GM12878 (cell line): ENCODE results near the gene CNNM1. TPM values are rescaled to one million over a fixed set of nuclear protein-coding genes. Genes with fewer than 3 reads are reported as not detected.

ENCODE experiments used
- ATAC-seq: fragments of 200-7000 bp; cut with Tn5 transposase; 3 replicates; pipeline ENCODE4 v1.9.1; 2020; ENCODE audit warnings: mild to moderate bottlenecking, moderate library complexity
- BruUV-seq: library from RNA; stranded (reverse); fragments of 400-500 nt; replicated peaks from 2 replicates; lab custom pipeline; 2021; lab: Mats Ljungman, UMichigan
- CTCF ChIA-PET: fragments of 300-600 bp; sonication (Branson Sonifier 250); formaldehyde crosslinking; extraction: SDS; loops from one replicate; lab custom pipeline; 2021; ENCODE audit warnings: inconsistent platforms; lab: Yijun Ruan, JAX
- POLR2A ChIA-PET: fragments of 350-600 bp; formaldehyde crosslinking; extraction: SDS; loops from one replicate; lab custom pipeline; 2021; ENCODE audit warnings: inconsistent platforms; lab: Charles Lee
- RAD21 ChIA-PET: fragments of 300-600 bp; sonication (Branson Sonifier 250); formaldehyde crosslinking; loops from one replicate; lab custom pipeline; 2023; ENCODE audit warnings: antibody characterized with exemption; ENCODE audit not compliant: unreplicated experiment; lab: Charles Lee
- SMC1A ChIA-PET: fragments of 300-600 bp; sonication (Branson Sonifier 250); formaldehyde crosslinking; loops from one replicate; lab custom pipeline; 2023; ENCODE audit not compliant: unreplicated experiment, uncharacterized antibody; lab: Charles Lee
- DNase-seq: peaks from one replicate; pipeline ENCODE4 v3.0.0-alpha.2; 2011; ENCODE audit warnings: low read depth, low spot score
- FAIRE-seq: peaks from 3 replicates; lab custom pipeline; 2011; peaks lifted over from hg19 to GRCh38; lab: Jason Lieb, UNC
- H2AFZ ChIP-seq: 2 replicates; pipeline ENCODE4 v1.6.0; 2011; ENCODE audit warnings: low read depth, low read length, control low read depth; ENCODE audit not compliant: control insufficient read depth
- H3K27ac ChIP-seq: 2 replicates; pipeline ENCODE4 v1.5.1; 2011; ENCODE audit warnings: control low read depth; ENCODE audit not compliant: control insufficient read depth, insufficient read depth
- H3K27me3 ChIP-seq, 2 experiments: replicated peaks in 1 of 2; 2 replicates each; pipeline versions ENCODE4 v1.6.0 to v1.6.1; 2011; ENCODE audit warnings: low read length in 1 of 2; ENCODE audit not compliant: control insufficient read depth in 2 of 2, insufficient read depth in 2 of 2
- H3K36me3 ChIP-seq, 2 experiments: 2 replicates each; pipeline ENCODE4 v1.5.1; 2011; ENCODE audit warnings: low read length in 1 of 2; ENCODE audit not compliant: control insufficient read depth in 2 of 2, insufficient read depth in 2 of 2
- H3K4me1 ChIP-seq: 2 replicates; pipeline ENCODE4 v1.6.1; 2011; ENCODE audit warnings: mild to moderate bottlenecking, low read length, moderate library complexity, mixed read lengths; ENCODE audit not compliant: control insufficient read depth, insufficient read depth
- H3K4me2 ChIP-seq: 2 replicates; pipeline ENCODE4 v1.6.0; 2011; ENCODE audit warnings: control low read depth; ENCODE audit not compliant: control insufficient read depth, insufficient read depth
- H3K4me3 ChIP-seq: fragments of 200-600 bp; sonication (generic); 2 replicates; pipeline ENCODE4 v1.5.1; 2016
- H3K79me2 ChIP-seq: 2 replicates; pipeline ENCODE4 v1.6.0; 2011; ENCODE audit warnings: low read length; ENCODE audit not compliant: control insufficient read depth, insufficient read depth
- H3K9ac ChIP-seq: 2 replicates; pipeline ENCODE4 v1.8.0; 2011; ENCODE audit warnings: low read length, control low read depth, mixed read lengths; ENCODE audit not compliant: control insufficient read depth, insufficient read depth
- H3K9me3 ChIP-seq: replicated peaks from 3 replicates; pipeline ENCODE4 v1.5.1; 2011; ENCODE audit warnings: mild to moderate bottlenecking, low read length; ENCODE audit not compliant: control insufficient read depth, insufficient read depth
- H4K20me1 ChIP-seq: 2 replicates; pipeline ENCODE4 v1.6.0; 2011; ENCODE audit not compliant: control insufficient read depth, insufficient read depth
- MEF2A ChIP-seq: IDR thresholded peaks from 2 replicates; pipeline ENCODE4 v1.6.1; 2011; ENCODE audit warnings: low read depth, mild to moderate bottlenecking, low read length, moderate library complexity; ENCODE audit not compliant: insufficient read depth
- RAD21 ChIP-seq: IDR thresholded peaks from 2 replicates; pipeline ENCODE4 v1.6.1; 2011; ENCODE audit warnings: mild to moderate bottlenecking, low read depth, low read length, moderate library complexity; ENCODE audit not compliant: insufficient read depth
- SPI1 ChIP-seq: IDR thresholded peaks from 2 replicates; pipeline ENCODE4 v1.6.1; 2011; ENCODE audit warnings: low read depth, mild to moderate bottlenecking, low read length, moderate library complexity, borderline replicate concordance; ENCODE audit not compliant: insufficient read depth
- WGBS: methylation state at CpG from one replicate; pipeline ENCODE4 v1.1.6; 2016; ENCODE audit warnings: low lambda C conversion rate; ENCODE audit not compliant: insufficient replicate concordance, insufficient coverage; ENCODE audit errors: missing lambda C conversion rate; 5-methylcytosine and 5-hydroxymethylcytosine counted together
- in situ Hi-C: fragments of 300-500 bp; cut with MboI; formaldehyde crosslinking; loops from 9 replicates; pipeline ENCODE4 v1.14.3; 2018; ENCODE audit warnings: mixed read lengths
- intact Hi-C: fragments of 100-400 bp; cut with micrococcal nuclease; formaldehyde crosslinking; loops from one replicate; pipeline ENCODE4 v1.14.2; 2022; ENCODE audit not compliant: unreplicated experiment
- polyA plus RNA-seq, 11 experiments: library from polyadenylated mRNA; depleted of rRNA in 4 of 11; unstranded in 6 of 11; stranded (reverse) in 5 of 11; fragments of >200 nt; fragmentation: Nextera tagmentation in 4 of 11; fragmentation: Illumina TruSeq in 1 of 11; extraction: Ambion mirVana in 4 of 11; extraction: Trizol in 1 of 11; gene quantifications; 1 replicate in 1 of 11; 2 replicates in 10 of 11; pipeline versions ENCODE4 v1.2.1 to v1.2.3, GENCODE V29; 2011 to 2016; ENCODE audit warnings: inconsistent platforms in 2 of 11, missing spikeins in 2 of 11, low read depth in 1 of 11
- total RNA-seq, 4 experiments: library from RNA; depleted of rRNA in 3 of 4; stranded (reverse); fragments of >200 nt in 3 of 4; fragmentation: Illumina TruSeq in 1 of 4; extraction: Trizol in 1 of 4; gene quantifications; 2 replicates each; pipeline versions ENCODE4 v1.2.1 to v1.2.3, GENCODE V29; 2013 to 2021
- TF ChIP-seq, protein P1 (sequence below), 3 experiments: IDR thresholded peaks in 2 of 3; conservative IDR thresholded peaks in 1 of 3; 2 replicates each; pipeline ENCODE4 v1.5.1; 2011; ENCODE audit warnings: low read depth in 3 of 3, low read length in 3 of 3, mild to moderate bottlenecking in 3 of 3, control low read depth in 2 of 3, moderate library complexity in 2 of 3, inconsistent platforms in 1 of 3, mixed read lengths in 1 of 3; ENCODE audit not compliant: control insufficient read depth in 2 of 3, insufficient read depth in 1 of 3; ENCODE audit errors: extremely low read depth in 1 of 3

Gene CNNM1
- total and polyA plus RNA-seq, 10 of the 15 experiments (the other 5 are each of a cell fraction or from before 2014, with no cell fraction given), result 0.01 TPM; not detected in 9

DNA sequence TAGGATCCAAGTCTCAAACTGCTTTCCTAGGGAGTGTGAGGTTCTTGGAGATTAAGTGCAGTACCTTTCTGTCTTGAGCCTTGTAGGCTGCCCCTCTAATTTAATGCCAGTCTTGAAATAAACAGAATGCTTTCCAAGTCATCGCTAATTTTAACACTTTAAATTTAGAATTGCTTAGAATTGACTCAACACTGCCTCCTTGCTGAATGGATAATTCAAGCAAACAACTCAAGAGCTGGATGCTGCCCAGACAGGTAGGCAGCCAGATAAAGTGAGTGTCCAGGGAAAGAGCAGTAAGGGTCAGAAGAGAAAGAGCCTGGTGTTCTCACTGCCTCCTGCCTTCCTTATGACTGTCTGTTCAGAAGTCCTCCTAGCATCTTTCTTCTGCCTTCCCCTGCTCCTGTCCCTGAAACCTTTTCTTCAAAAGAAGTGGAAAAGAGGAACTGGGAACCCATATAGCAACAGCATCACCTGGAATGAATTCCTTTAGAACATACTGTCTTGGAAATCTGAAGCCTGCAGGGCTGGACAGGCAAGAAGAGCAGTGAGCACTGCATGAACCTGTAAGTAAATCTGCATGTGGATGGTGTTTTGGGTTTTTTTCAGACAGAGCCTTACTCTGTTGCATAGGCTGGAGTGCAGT, 104.3 kb downstream of the CNNM1 start:
- ChIA-PET RAD21 (interaction anchor here (5.9 kb wide), 1 partner anchor 180 kb away, joined by 70 read pairs; no protein-coding TSS in a partner anchor), SMC1A (interaction anchor here (0.7 to 1.5 kb wide), 2 partner anchors 45 to 186 kb away, joined by 3 read pairs; no protein-coding TSS in a partner anchor), CTCF (interaction anchor here (1.3 to 10.1 kb wide), 4 partner anchors 180 to 280 kb away, joined by 3 to 233 read pairs (median 4); no protein-coding TSS in a partner anchor), POLR2A (no interaction called here)
- Histone ChIP-seq H3K79me2 (peaks cover 26% of the 10 kb centered on the region), H3K27ac (no peak overlapping the region), H3K27me3 (no peaks in the 10 kb centered on the region), H3K4me1 (peaks cover 4% of the 10 kb centered on the region; the same call in 1 of the 2 replicates), H3K9ac (no peak overlapping the region), H3K4me3 (no peak overlapping the region), H2AFZ (no peak overlapping the region), H3K4me2 (no peak overlapping the region), H3K36me3 (no peaks in the 10 kb centered on the region), H3K9me3 (no peaks in the 10 kb centered on the region), H4K20me1 (no peaks in the 10 kb centered on the region)
- FAIRE-seq, result peak; percentile 7
- ATAC-seq, result no peak
- in situ Hi-C loops (loop anchor here (5.0 kb wide), 2 partner anchors 179 to 279 kb away; no protein-coding TSS in a partner anchor), intact Hi-C loops (no loop called here)
- no TSS peak for BruUV-seq
- WGBS, result 0% methylated on average over 1 of the region's 1 CpG
- TF ChIP-seq, protein P1, sequence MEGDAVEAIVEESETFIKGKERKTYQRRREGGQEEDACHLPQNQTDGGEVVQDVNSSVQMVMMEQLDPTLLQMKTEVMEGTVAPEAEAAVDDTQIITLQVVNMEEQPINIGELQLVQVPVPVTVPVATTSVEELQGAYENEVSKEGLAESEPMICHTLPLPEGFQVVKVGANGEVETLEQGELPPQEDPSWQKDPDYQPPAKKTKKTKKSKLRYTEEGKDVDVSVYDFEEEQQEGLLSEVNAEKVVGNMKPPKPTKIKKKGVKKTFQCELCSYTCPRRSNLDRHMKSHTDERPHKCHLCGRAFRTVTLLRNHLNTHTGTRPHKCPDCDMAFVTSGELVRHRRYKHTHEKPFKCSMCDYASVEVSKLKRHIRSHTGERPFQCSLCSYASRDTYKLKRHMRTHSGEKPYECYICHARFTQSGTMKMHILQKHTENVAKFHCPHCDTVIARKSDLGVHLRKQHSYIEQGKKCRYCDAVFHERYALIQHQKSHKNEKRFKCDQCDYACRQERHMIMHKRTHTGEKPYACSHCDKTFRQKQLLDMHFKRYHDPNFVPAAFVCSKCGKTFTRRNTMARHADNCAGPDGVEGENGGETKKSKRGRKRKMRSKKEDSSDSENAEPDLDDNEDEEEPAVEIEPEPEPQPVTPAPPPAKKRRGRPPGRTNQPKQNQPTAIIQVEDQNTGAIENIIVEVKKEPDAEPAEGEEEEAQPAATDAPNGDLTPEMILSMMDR (IDR thresholded peaks at IDR 0.05 in 2 of 3, conservative IDR thresholded peaks at IDR 0.05 in 1 of 3; ENCODE audit: control insufficient read depth in 2 of 3, extremely low read depth in 1 of 3, insufficient read depth in 1 of 3, low read depth in 3 of 3, low read length in 3 of 3), result peak; percentile 14 to 20 (median 17); a peak in 1 of 6 replicates
- TF ChIP-seq SPI1, result peak; percentile 54; the same call in 1 of the 2 replicates
- TF ChIP-seq MEF2A, result no peak
- 0 out of 2 replicates have a peak, but pooled peaks have one; percentile 5 for TF ChIP-seq RAD21
- no peak for DNase-seq
